Measurements from ENCODE around the gene AGPAT3. TPM values are rescaled to one million over a fixed set of nuclear protein-coding genes. Genes with fewer than 3 reads are reported as not detected.

Gene AGPAT3
- total RNA-seq, 4 donors from 2014 or later, result 63.5 to 225 (median 161) TPM

DNA sequence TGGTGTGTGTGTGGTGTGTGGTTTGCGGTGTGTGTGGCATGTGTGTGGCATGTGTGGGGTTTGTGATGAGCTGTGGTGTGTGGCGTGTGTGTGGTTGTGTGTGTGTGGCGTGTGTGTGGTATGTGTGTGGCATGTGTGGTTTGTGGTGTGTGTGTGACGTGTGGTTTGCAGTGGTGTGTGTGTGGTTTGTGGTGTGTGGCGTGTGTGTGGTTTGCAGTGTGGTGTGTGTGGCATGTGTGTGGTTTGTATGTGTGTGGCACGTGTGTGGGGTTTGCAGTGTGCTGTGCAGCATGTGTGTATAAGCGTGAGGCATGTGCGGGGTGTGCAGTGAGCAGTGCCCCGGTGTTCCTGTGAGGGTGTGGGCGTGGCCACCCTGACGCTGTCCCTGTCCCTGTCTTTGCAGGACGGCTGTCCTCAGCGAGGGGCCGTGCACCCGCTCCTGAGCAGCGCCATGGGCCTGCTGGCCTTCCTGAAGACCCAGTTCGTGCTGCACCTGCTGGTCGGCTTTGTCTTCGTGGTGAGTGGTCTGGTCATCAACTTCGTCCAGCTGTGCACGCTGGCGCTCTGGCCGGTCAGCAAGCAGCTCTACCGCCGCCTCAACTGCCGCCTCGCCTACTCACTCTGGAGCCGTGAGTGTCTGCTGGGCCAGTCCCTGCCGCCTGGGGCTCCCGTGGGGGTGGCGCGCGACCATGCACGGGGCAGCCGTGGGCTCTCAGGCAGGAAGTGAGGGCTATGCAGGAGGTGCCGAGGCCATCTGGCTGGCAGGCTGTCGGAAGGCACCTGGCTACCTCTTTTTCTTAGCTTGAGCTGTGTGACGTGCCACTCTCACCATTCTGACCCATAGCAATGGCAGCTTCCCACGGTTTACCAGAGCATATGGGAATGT, 94.5 kb downstream of the AGPAT3 start:
- Histone ChIP-seq H3K4me3 (no peak overlapping the region), H3K27me3 (no peaks in the 10 kb centered on the region), H3K27ac (no peak overlapping the region), H3K36me3 (peaks cover 0 to 29% (median 0%) of the 10 kb centered on the region in 3 donors), H3K4me1 (peaks cover 0 to 9% (median 3%) of the 10 kb centered on the region in 4 donors), H3K9me3 (no peaks in the 10 kb centered on the region)
- no peak for TF ChIP-seq CTCF (IDR thresholded peaks at IDR 0.05)
- DNase-seq, result no peak

DNA sequence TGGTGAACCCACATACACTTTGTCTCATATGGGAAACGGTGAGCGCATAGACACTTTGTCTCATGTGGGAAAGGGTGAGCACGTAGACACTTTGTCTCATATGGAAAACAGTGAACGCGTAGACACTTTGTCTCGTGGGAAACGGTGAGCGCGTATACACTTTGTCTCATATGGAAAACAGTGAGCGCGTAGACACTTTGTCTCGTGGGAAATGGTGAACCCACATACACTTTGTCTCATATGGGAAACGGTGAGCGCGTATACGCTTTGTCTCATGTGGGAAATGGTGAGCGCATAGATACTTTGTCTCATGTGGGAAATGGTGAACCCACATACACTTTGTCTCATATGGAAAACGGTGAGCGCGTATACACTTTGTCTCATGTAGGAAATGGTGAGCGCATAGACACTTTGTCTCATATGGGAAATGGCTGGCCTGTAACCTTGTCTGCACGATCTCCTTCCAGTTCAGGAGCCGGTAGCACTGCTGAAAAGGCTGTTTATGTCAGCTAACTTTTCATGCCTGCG, 96.4 kb downstream of the AGPAT3 start:
- Histone ChIP-seq H3K27me3 (no peaks in the 10 kb centered on the region), H3K9me3 (no peaks in the 10 kb centered on the region), H3K36me3 (peaks cover 0 to 37% (median 0%) of the 10 kb centered on the region in 3 donors), H3K4me1 (peaks cover 0 to 9% (median 3%) of the 10 kb centered on the region in 4 donors), H3K4me3 (no peak overlapping the region), H3K27ac (no peak overlapping the region)
- no peak for DNase-seq
- no peak for TF ChIP-seq CTCF (IDR thresholded peaks at IDR 0.05)
- no peak for TF ChIP-seq POLR2A (IDR thresholded peaks at IDR 0.05)

GRCh38 chr21:43965911-43966585, 101.0 kb downstream of the AGPAT3 start:
- Histone ChIP-seq H3K36me3 (peaks cover 0 to 61% (median 0%) of the 10 kb centered on the region in 3 donors), H3K27me3 (no peaks in the 10 kb centered on the region)
- DNase-seq, result no peak

GRCh38 chr21:43966946-43967512, 102.0 kb downstream of the AGPAT3 start:
- Histone ChIP-seq H3K4me1 (no peaks in the 10 kb centered on the region), H3K27ac (no peak overlapping the region), H3K27me3 (no peaks in the 10 kb centered on the region), H3K9me3 (no peaks in the 10 kb centered on the region), H3K4me3 (no peak overlapping the region), H3K36me3 (peaks cover 0 to 64% (median 0%) of the 10 kb centered on the region in 3 donors)
- DNase-seq, result no peak
- TF ChIP-seq CTCF (IDR thresholded peaks at IDR 0.05), result no peak
- no peak for TF ChIP-seq POLR2A (IDR thresholded peaks at IDR 0.05)

More at GRCh38 chr21:43965911-43966585, 101.0 kb downstream of the AGPAT3 start:
- Histone ChIP-seq H3K27ac (no peak overlapping the region), H3K9me3 (no peaks in the 10 kb centered on the region), H3K4me1 (no peaks in the 10 kb centered on the region), H3K4me3 (no peak overlapping the region)
- TF ChIP-seq POLR2A (IDR thresholded peaks at IDR 0.05) (no peak), CTCF (IDR thresholded peaks at IDR 0.05) (no peak)

DNA sequence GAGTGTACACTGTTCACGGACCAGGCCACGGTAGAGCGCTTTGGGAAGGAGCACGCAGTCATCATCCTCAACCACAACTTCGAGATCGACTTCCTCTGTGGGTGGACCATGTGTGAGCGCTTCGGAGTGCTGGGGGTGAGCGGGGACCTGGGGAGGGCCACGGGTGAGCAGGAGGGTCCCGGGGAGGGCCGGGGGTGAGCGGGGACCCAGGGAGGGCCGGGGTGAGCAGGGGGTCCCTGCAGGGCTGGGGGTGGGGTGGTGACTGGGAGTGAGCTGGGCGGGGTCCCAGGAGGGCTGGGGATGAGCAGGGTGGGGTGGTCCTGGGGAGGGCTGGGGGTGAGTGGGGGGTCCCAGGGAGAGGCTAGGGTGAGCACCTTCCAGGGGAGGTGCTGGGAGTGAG, 103.0 kb downstream of the AGPAT3 start:
- Histone ChIP-seq H3K4me1 (no peaks in the 10 kb centered on the region), H3K27me3 (no peaks in the 10 kb centered on the region), H3K4me3 (no peak overlapping the region), H3K27ac (no peak overlapping the region), H3K36me3 (peaks cover 0 to 71% (median 0%) of the 10 kb centered on the region in 3 donors), H3K9me3 (no peaks in the 10 kb centered on the region)
- TF ChIP-seq CTCF (IDR thresholded peaks at IDR 0.05) (no peak), POLR2A (IDR thresholded peaks at IDR 0.05) (no peak)
- DNase-seq, result no peak
